PC-9 (cell line): Measurements from ENCODE around the gene MTF2.

Experiments
- CTCF ChIP-seq: fragments of 200-600 bp; sonication (generic); conservative IDR thresholded peaks from 2 replicates; pipeline ENCODE4 v1.6.1; 2017; ENCODE audit warnings: mixed run types, antibody characterized with exemption, mild to moderate bottlenecking, moderate library complexity
- EZH2 ChIP-seq: fragments of 200-600 bp; sonication (generic); IDR thresholded peaks from 2 replicates; pipeline ENCODE4 v1.8.0; 2017; ENCODE audit warnings: antibody characterized with exemption, low read depth

DNA sequence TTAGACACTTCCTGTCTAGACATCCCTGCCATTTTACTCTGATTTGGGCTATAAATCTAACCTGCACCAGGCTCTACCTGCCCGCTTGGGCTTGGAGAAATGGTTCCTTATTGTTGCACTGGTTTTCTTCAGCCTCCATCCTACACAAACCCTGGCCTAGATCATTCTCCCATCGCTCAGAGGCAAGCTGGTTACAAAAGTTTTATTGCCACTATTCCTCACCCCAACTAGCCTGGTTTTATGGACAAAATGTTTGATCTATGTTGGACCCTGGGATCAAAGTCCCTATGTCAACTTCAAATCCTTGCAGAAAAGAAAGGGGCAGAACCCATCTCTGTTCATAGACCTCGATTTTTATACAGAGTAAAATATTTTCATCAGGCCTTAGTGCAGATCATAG is 31.5 kb upstream of the MTF2 start:
- TF ChIP-seq EZH2 = no peak
- TF ChIP-seq CTCF = no peak
